AG04449 (cell line): ENCODE data around the gene ANKFN1.
A peak's percentile ranks its signal among the peaks of the same experiment; 100 is the strongest.

ENCODE experiments used
- CTCF ChIA-PET: fragments of 350-600 bp; formaldehyde crosslinking; extraction: SDS; loops from one replicate; lab custom pipeline; 2021; ENCODE audit warnings: antibody characterized with exemption; lab: Yijun Ruan, JAX
- POLR2A ChIA-PET: fragments of 400-600, 350-600 bp; formaldehyde crosslinking; extraction: SDS; loops from one replicate; lab custom pipeline; 2020; ENCODE audit warnings: antibody characterized with exemption, inconsistent platforms; lab: Yijun Ruan, JAX
- DNase-seq: peaks from one replicate; pipeline ENCODE4 v3.0.0-alpha.2; 2010; ENCODE audit warnings: low read depth, low spot score
- H3K4me3 ChIP-seq: 2 replicates; pipeline ENCODE4 v1.5.1; 2011; ENCODE audit warnings: low read depth, mild to moderate bottlenecking, control low read depth, low read length
- TF ChIP-seq, protein P1 (sequence below): IDR thresholded peaks from one replicate; pipeline ENCODE4 v1.5.1; 2011; ENCODE audit warnings: mild to moderate bottlenecking, moderate library complexity, low read length, control low read depth, inconsistent platforms; ENCODE audit not compliant: insufficient read depth; ENCODE audit errors: missing control alignments

The ANKFN1 gene

DNA sequence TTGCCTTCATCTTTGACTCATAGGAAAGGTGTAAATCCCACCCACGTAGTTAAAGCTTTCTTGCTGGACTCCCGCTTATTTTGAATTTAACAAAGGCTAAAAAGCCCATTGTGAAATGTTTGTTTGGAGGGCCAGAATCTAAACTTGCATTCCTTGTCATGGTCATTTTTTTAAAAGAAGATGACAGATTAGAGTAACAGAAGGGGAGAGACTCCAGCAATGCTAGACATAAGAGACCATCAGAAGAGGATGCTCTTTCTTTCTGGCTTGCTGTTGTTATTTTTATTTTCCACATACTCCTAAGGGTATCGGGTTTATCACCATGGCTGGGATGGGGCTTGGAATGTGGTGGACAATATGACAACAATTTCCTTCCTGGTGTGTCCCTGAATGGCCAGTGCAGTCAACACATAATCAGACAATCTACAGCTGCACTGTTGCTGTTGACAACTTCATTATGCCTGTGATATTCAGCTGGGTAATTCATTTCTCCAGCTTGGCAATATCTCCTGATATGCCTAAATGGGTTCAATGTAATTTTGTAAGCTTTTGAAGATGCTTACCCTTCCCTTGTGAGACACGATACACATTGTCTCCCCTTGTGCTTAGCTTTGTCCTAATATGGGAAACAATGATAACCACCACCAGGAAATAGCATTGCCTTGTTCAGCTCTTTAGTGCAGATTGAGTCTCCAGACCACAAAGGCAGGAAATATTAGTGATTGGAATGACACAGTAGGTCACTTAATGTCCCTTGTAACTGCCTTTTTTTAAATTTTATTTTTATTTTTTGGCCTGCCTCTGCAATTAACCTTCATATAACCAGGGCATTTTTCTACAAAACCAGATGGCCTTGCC, 164.3 kb downstream of the ANKFN1 start:
- H3K4me3 ChIP-seq: no peak overlapping the region
- DNase-seq: no peak
- ChIA-PET POLR2A (no interaction called here), CTCF (interaction anchor here (0.9 to 6.3 kb wide), 8 partner anchors 20 to 472 kb away, joined by 3 to 76 read pairs (median 6); no protein-coding TSS in a partner anchor)
- TF ChIP-seq, protein P1, sequence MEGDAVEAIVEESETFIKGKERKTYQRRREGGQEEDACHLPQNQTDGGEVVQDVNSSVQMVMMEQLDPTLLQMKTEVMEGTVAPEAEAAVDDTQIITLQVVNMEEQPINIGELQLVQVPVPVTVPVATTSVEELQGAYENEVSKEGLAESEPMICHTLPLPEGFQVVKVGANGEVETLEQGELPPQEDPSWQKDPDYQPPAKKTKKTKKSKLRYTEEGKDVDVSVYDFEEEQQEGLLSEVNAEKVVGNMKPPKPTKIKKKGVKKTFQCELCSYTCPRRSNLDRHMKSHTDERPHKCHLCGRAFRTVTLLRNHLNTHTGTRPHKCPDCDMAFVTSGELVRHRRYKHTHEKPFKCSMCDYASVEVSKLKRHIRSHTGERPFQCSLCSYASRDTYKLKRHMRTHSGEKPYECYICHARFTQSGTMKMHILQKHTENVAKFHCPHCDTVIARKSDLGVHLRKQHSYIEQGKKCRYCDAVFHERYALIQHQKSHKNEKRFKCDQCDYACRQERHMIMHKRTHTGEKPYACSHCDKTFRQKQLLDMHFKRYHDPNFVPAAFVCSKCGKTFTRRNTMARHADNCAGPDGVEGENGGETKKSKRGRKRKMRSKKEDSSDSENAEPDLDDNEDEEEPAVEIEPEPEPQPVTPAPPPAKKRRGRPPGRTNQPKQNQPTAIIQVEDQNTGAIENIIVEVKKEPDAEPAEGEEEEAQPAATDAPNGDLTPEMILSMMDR: no peak

DNA sequence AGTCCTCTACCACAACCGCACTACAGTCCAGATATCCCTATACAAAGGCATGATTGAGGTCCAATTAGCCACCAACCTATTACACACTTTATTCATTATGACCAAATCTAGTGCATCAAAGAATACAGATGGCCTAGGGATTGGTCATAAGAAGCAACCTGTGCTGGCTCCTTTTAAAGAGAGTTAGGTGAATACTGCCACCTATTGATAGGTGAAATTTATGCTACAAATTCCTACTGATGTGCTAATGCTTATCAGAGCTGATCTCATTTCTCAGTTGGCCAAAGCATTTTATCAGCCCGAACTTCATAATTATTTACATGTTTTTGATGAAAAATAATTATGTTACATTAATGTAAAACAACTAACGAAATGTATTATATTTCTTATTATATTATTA, 166.3 kb downstream of the ANKFN1 start:
- DNase-seq: no peak
- POLR2A ChIA-PET: no interaction called here
- CTCF ChIA-PET: interaction anchor here (0.6 to 6.3 kb wide), 27 partner anchors 9 to 793 kb away, joined by 3 to 76 read pairs (median 5); partner anchors contain the start of gene ANKFN1
- no peak overlapping the region for H3K4me3 ChIP-seq
- TF ChIP-seq, protein P1: peak; percentile 19

DNA sequence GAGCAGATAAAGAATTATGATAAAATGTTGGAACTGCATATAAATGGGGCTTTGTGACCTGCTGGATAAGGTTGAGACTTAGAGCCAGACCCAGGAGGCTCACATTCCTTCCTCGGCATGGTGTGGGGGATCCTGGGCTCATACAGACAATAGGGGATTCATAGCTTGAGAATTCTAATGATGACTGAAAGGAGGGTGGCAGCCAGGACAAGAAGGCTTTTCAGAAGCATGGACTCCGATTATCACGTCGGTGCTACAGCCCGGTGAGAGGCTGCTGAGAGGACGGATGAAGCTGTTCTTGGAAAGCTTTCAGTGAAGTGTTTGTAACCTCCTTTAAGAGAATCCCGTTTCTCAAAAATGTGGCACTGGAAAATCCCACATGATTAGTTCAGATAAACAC, 167.2 kb downstream of the ANKFN1 start:
- ChIA-PET CTCF (interaction anchor here (0.7 to 6.3 kb wide), 19 partner anchors 9 to 794 kb away, joined by 3 to 76 read pairs (median 6); partner anchors contain the start of gene ANKFN1), POLR2A (no interaction called here)
- H3K4me3 ChIP-seq: no peak overlapping the region
- no peak for DNase-seq
- TF ChIP-seq, protein P1: no peak

DNA sequence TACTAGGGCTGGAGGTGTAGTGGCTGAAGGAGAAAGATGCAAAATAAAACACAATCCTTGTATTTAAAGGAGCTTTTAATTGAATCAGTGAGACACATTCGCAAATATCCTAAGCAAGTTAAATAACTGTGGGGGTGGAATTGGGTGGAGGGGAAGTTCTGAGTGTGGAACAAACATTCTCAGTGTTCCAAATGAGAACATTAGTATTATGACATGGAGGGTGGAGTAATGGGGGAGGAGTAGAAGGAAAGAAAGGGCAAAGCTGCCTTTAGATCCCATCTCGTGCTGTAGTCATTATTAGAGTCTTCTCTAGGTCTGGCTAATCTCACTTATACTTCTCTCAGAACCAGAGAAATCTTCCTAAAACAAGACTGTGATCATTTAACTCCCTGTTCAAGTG, 169.7 kb downstream of the ANKFN1 start:
- ChIA-PET CTCF (no interaction called here), POLR2A (no interaction called here)
- TF ChIP-seq, protein P1: no peak
- no peak overlapping the region for H3K4me3 ChIP-seq
- no peak for DNase-seq

DNA sequence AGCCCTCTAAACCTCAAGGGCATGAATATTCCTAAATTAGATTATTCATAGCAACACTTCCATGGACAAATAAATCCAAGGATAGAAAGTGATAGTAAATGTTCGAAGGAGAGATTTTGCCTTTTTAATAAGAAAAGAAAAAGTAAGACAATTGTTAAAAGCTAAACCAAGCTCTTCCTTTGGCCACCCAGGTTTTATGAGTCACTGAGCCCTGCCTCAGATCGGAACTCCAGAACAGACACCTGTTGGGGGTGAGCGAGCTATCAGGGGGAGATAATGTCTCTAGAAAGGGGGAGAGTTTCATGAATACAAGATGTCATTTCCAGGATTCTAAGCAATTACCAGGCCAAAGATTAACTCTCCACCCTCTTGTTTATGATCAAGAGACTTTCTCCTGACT, 171.4 kb downstream of the ANKFN1 start:
- DNase-seq: no peak
- H3K4me3 ChIP-seq: no peak overlapping the region
- TF ChIP-seq, protein P1: no peak
- POLR2A ChIA-PET: no interaction called here
- CTCF ChIA-PET: interaction anchor here (1.0 to 3.2 kb wide), 2 partner anchors 9 to 198 kb away, joined by 3 to 10 read pairs; no protein-coding TSS in a partner anchor

DNA sequence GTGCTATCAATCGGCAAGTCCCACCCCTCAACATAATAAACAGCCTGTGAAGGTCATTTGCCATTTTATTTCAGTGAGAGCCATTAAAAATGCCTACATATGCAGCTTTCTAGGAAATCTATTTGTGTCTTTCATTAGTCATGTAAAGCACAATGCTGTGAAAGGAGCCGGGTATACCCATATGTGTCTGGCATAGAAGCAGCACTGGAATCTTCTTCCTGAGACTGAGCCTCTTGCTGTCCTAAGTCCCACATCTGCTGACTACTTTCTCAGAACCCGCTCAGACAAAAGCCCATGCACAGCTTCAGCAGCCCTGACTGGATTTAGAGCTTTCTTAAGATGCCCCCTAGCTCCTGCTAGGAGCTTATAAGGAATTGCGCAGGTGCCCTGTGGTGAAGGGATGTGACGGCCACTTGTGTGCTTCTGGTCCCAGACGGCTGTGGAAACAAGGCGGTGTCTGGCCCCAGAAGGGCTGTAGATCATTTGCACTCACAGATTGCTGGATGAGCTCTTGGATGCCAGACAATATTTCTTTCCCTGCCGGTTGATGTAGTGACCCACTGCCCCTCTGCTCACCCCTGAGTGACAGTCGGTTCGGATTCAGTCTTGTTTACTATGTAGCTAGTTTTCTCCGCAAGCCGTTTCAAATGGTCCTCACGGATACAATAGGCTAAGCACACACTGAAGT, 172.2 kb downstream of the ANKFN1 start:
- TF ChIP-seq, protein P1: no peak
- DNase-seq: no peak
- CTCF ChIA-PET: interaction anchor here (1.0 to 3.2 kb wide), 2 partner anchors 10 to 199 kb away, joined by 3 to 10 read pairs; no protein-coding TSS in a partner anchor
- no peak overlapping the region for H3K4me3 ChIP-seq
- POLR2A ChIA-PET: no interaction called here
